Measurements from ENCODE around the gene GALNT11.
"Not testable (repeated sequence)": the region's sequence is repeated elsewhere in the genome, so short reads cannot be mapped to it uniquely, and the experiment has no call there.

The GALNT11 gene

DNA sequence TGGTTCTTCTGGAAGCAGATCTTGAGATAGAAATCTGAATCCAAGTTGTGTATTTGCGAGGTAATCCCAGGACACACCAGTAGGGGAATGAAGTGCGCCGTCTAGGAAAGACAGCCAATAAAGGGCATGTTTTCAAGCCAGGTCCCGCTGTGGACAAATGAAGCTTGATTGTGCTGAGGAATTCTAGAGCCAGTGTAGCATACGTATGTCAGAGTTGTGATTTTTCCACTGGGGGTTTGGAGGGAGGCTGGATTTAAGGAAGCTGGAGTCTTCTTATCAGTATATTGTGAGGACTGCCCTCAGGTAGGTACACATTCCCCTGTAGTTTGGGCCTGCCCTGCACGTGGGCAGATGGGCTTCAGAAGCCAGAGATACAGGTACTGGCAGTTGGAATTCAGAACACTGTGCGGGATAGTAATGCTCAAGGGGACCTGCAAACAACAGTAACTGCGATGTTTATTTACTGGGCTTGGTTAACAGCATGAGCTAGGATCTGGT, 50.9 kb downstream of the GALNT11 start:
- peak; percentile 5 to 31 for DNase-seq (ENCODE audit: low read depth in 2 of 2)
- TF ChIP-seq, protein P1, sequence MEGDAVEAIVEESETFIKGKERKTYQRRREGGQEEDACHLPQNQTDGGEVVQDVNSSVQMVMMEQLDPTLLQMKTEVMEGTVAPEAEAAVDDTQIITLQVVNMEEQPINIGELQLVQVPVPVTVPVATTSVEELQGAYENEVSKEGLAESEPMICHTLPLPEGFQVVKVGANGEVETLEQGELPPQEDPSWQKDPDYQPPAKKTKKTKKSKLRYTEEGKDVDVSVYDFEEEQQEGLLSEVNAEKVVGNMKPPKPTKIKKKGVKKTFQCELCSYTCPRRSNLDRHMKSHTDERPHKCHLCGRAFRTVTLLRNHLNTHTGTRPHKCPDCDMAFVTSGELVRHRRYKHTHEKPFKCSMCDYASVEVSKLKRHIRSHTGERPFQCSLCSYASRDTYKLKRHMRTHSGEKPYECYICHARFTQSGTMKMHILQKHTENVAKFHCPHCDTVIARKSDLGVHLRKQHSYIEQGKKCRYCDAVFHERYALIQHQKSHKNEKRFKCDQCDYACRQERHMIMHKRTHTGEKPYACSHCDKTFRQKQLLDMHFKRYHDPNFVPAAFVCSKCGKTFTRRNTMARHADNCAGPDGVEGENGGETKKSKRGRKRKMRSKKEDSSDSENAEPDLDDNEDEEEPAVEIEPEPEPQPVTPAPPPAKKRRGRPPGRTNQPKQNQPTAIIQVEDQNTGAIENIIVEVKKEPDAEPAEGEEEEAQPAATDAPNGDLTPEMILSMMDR (IDR thresholded peaks at IDR 0.05; ENCODE audit: low read depth, low read length): peak; percentile 46

DNA sequence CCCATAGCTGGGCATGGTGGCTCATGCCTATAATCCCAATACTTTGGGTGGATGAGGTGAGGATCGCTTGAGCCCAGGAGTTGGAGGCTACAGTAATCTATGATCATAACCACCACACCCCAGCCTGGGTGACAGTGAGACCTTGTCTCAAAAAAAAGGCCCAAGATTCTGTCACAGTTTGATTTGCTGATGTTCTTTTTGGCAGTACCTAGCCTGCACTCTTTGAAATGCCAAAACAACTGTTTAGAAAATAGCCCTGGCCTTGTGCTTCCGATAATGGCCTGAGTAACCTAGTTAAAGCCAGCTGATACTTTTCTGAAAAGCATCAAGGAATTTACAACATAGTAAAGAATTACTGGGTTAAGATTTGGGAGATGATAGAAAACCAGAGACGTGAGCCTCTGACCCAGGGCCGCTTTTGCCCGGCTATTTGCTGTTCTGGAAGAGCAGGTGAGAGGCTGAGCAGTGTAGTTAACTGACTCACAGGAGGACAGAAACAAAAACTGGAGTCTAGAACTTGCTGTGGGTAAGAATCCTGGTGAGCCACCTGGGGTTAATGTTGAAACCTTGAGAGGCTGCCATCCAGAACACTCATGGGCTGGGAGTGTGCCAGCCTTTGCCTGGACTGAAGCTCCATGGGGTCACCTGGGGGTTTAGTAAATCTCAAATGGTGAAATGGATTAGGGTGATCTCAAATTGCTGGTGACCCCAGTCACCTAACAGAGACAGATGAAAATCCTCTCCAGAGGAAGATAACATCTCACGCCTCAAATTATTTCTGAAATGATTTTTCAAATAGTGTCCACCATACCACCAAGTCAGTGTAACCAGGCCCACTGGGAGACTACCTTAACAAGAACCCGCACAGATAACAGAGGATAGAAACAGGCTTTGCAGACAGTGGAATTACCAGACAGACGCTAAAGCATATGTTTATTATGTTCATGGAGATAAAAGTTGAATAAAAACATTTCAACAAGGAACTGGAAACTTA, 51.8 kb downstream of the GALNT11 start:
- TF ChIP-seq, protein P1 (IDR thresholded peaks at IDR 0.05; ENCODE audit: low read depth, low read length): no peak
- peak; percentile 3 to 15 for DNase-seq (ENCODE audit: low read depth in 2 of 2)
- H3K4me3 ChIP-seq (replicated peaks in 1 of 2; ENCODE audit: low read depth in 2 of 2, low read length in 2 of 2): no peak overlapping the region

More for the DNA sequence above, 50.9 kb downstream of the GALNT11 start:
- no peak overlapping the region for H3K4me3 ChIP-seq (replicated peaks in 1 of 2; ENCODE audit: low read depth in 2 of 2, low read length in 2 of 2)

DNA sequence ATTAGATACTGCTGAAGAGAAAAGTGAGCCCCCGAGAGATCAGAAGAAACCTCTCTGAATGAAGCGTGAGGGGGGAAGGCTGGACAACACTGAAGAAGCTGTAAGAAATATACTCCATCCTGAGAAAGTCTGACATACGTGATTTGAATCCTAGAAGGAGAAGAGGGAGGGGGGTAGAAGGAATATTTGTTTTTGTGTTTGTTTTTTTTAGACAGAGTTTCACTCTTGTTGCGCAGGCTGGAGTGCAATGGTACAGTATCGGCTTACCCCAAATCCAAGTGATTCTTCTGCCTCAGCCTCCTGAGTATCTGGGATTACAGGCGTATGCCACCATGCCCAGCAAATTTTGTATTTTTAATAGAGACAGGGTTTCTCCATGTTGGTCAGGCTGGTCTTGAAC, 52.6 kb downstream of the GALNT11 start:
- no peak overlapping the region for H3K4me3 ChIP-seq (replicated peaks in 1 of 2; ENCODE audit: low read depth in 2 of 2, low read length in 2 of 2)
- TF ChIP-seq, protein P1 (IDR thresholded peaks at IDR 0.05; ENCODE audit: low read depth, low read length): no peak
- DNase-seq (ENCODE audit: low read depth in 2 of 2): no peak

GRCh38 chr7:152078786-152079185, 53.3 kb downstream of the GALNT11 start:
- no peak for DNase-seq (ENCODE audit: low read depth in 2 of 2)
- H3K4me3 ChIP-seq (replicated peaks in 1 of 2; ENCODE audit: low read depth in 2 of 2, low read length in 2 of 2): no peak overlapping the region
- TF ChIP-seq, protein P1 (IDR thresholded peaks at IDR 0.05; ENCODE audit: low read depth, low read length): no peak

GRCh38 chr7:152081088-152081487, 55.6 kb downstream of the GALNT11 start:
- H3K4me3 ChIP-seq (replicated peaks in 1 of 2; ENCODE audit: low read depth in 2 of 2, low read length in 2 of 2): no peak overlapping the region
- TF ChIP-seq, protein P1 (IDR thresholded peaks at IDR 0.05; ENCODE audit: low read depth, low read length): no peak
- no peak for DNase-seq (ENCODE audit: low read depth in 2 of 2)

GRCh38 chr7:152082073-152082721, 56.7 kb downstream of the GALNT11 start:
- DNase-seq (ENCODE audit: low read depth in 2 of 2): not testable (repeated sequence)

DNA sequence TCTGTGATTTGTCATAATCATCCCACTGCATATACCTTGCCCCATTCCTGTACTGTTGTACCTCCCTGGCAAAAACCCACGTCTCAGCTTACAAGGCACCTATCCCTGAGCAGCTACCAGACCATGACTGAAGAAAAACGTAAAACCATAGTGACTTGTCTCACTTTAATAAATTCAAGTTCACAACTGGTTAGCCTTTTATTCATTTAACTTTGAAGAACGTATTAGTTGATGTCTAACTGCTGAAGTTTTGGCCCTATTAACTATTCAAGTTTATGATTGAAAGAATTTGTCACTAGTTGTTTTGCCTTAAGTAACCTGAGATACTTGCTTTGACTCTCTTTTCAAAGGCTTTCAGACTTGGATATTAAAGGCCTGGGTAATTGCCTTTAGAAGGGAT, 59.7 kb downstream of the GALNT11 start:
- no peak overlapping the region for H3K4me3 ChIP-seq (replicated peaks in 1 of 2; ENCODE audit: low read depth in 2 of 2, low read length in 2 of 2)
- TF ChIP-seq, protein P1 (IDR thresholded peaks at IDR 0.05; ENCODE audit: low read depth, low read length): no peak
- no peak for DNase-seq (ENCODE audit: low read depth in 2 of 2)

More at GRCh38 chr7:152082073-152082721, 56.7 kb downstream of the GALNT11 start:
- not testable (repeated sequence) for H3K4me3 ChIP-seq (replicated peaks in 1 of 2; ENCODE audit: low read depth in 2 of 2, low read length in 2 of 2)
